GM19324 (cell line): ENCODE data around the gene PEX13.
A peak's percentile ranks its signal among the peaks of the same experiment; 100 is the strongest.
"Not testable (repeated sequence)": the region's sequence is repeated elsewhere in the genome, so short reads cannot be mapped to it uniquely, and the experiment has no call there.

Experiments
- ATAC-seq: cut with Tn5 transposase; IDR thresholded peaks from one replicate; pipeline ENCODE4 v1.9.1; 2021; ENCODE audit warnings: mild to moderate bottlenecking, moderate library complexity; ENCODE audit not compliant: unreplicated experiment, low FRiP score

The PEX13 gene

GRCh38 chr2:61006486-61007105 lies 10.9 kb upstream of the PEX13 start:
- ATAC-seq: no peak

- no peak for ATAC-seq
Measured at GRCh38 chr2:61009355-61009754, 8.2 kb upstream of the PEX13 start.

- no peak for ATAC-seq
Measured at GRCh38 chr2:61011678-61012077, 5.8 kb upstream of the PEX13 start.

GRCh38 chr2:61012303-61012702 lies 5.2 kb upstream of the PEX13 start:
- not testable (repeated sequence) for ATAC-seq

- no peak for ATAC-seq
Measured at GRCh38 chr2:61013382-61013781, 4.1 kb upstream of the PEX13 start.

GRCh38 chr2:61014763-61015162 lies 2.8 kb upstream of the PEX13 start:
- ATAC-seq: no peak

- ATAC-seq: no peak
Measured at GRCh38 chr2:61015976-61016375, 1.5 kb upstream of the PEX13 start.

- peak; percentile 8 for ATAC-seq
Measured at GRCh38 chr2:61016392-61017002, 1.0 kb upstream of the PEX13 start.

- peak; percentile 69 for ATAC-seq
Measured at GRCh38 chr2:61017003-61017555, 441 bp upstream of the PEX13 start.

GRCh38 chr2:61018318-61018755 lies 817 bp downstream of the PEX13 start:
- ATAC-seq: no peak

GRCh38 chr2:61018798-61019197 lies 1.3 kb downstream of the PEX13 start:
- no peak for ATAC-seq

GRCh38 chr2:61021228-61021660 lies 3.7 kb downstream of the PEX13 start:
- no peak for ATAC-seq

- no peak for ATAC-seq
Measured at GRCh38 chr2:61023670-61024069, 6.2 kb downstream of the PEX13 start.

GRCh38 chr2:61029533-61029932 lies 12.0 kb downstream of the PEX13 start:
- no peak for ATAC-seq

GRCh38 chr2:61034592-61034991 lies 17.1 kb downstream of the PEX13 start:
- not testable (repeated sequence) for ATAC-seq

GRCh38 chr2:61036643-61037042 lies 19.1 kb downstream of the PEX13 start:
- not testable (repeated sequence) for ATAC-seq

- no peak for ATAC-seq
Measured at GRCh38 chr2:61042807-61043206, 25.3 kb downstream of the PEX13 start.

GRCh38 chr2:61044636-61045035 lies 27.1 kb downstream of the PEX13 start:
- no peak for ATAC-seq

GRCh38 chr2:61045226-61045625 lies 27.7 kb downstream of the PEX13 start:
- no peak for ATAC-seq

GRCh38 chr2:61045999-61046398 lies 28.5 kb downstream of the PEX13 start:
- no peak for ATAC-seq

GRCh38 chr2:61055557-61055956 lies 38.0 kb downstream of the PEX13 start:
- no peak for ATAC-seq

- no peak for ATAC-seq
Measured at GRCh38 chr2:61057562-61057961, 40.0 kb downstream of the PEX13 start.
